Caco-2 (cell line): ENCODE results near the gene FNTB. TPM values are rescaled to one million over a fixed set of nuclear protein-coding genes. Genes with fewer than 3 reads are reported as not detected.

ENCODE experiments used
- BruUV-seq: library from RNA; stranded (reverse); fragments of 400-500 nt; replicated peaks from 2 replicates; lab custom pipeline; 2021; lab: Mats Ljungman, UMichigan
- CTCF ChIA-PET: fragments of 300-600 bp; sonication (Branson Sonifier 250); formaldehyde crosslinking; loops from one replicate; lab custom pipeline; 2022; ENCODE audit warnings: antibody characterized with exemption; lab: Charles Lee
- POLR2A ChIA-PET: fragments of 300-600 bp; sonication (Branson Sonifier 250); formaldehyde crosslinking; loops from one replicate; lab custom pipeline; 2022; ENCODE audit warnings: antibody characterized with exemption; lab: Charles Lee
- DNase-seq, 2 experiments: peaks; one replicate each; pipeline versions ENCODE4 v3.0.0 to v3.0.0-alpha.2; 2020 to 2022
- H3K27me3 ChIP-seq: replicated peaks from 2 replicates; pipeline ENCODE4 v1.6.0; 2011; ENCODE audit warnings: low read length; ENCODE audit not compliant: control insufficient read depth, insufficient read depth
- H3K36me3 ChIP-seq: 2 replicates; pipeline ENCODE4 v1.5.1; 2011; ENCODE audit warnings: low read length; ENCODE audit not compliant: control insufficient read depth, insufficient read depth
- H3K4me1 ChIP-seq: fragments of 250-450 bp; sonication (Bioruptor Pico); 2 replicates; pipeline ENCODE4 v1.5.1; 2020; ENCODE audit warnings: mild to moderate bottlenecking
- H3K4me3 ChIP-seq: 2 replicates; pipeline ENCODE4 v1.5.1; 2011; ENCODE audit warnings: low read depth, mild to moderate bottlenecking, control low read depth, low read length
- H3K9me3 ChIP-seq: fragments of 250-450 bp; sonication (Bioruptor Pico); 2 replicates; pipeline ENCODE4 v1.5.1; 2020; ENCODE audit warnings: mild to moderate bottlenecking, moderate library complexity
- H3K27ac Mint-ChIP-seq: one replicate; pipeline ENCODE4 v1.8.0; 2022; ENCODE audit warnings: mixed read lengths; ENCODE audit not compliant: unreplicated experiment
- H3K27me3 Mint-ChIP-seq: one replicate; pipeline ENCODE4 v1.8.0; 2022; ENCODE audit warnings: mixed read lengths; ENCODE audit not compliant: insufficient read depth, unreplicated experiment
- H3K36me3 Mint-ChIP-seq: one replicate; pipeline ENCODE4 v1.8.0; 2022; ENCODE audit warnings: mild to moderate bottlenecking, mixed read lengths; ENCODE audit not compliant: insufficient read depth, unreplicated experiment
- H3K4me1 Mint-ChIP-seq: one replicate; pipeline ENCODE4 v1.8.0; 2022; ENCODE audit warnings: low read depth, mixed read lengths; ENCODE audit not compliant: unreplicated experiment
- H3K4me3 Mint-ChIP-seq: one replicate; pipeline ENCODE4 v1.8.0; 2022; ENCODE audit warnings: mild to moderate bottlenecking, moderate library complexity, mixed read lengths; ENCODE audit not compliant: unreplicated experiment
- H3K9me3 Mint-ChIP-seq: one replicate; pipeline ENCODE4 v1.8.0; 2022; ENCODE audit warnings: mixed read lengths; ENCODE audit not compliant: unreplicated experiment
- CTCF ChIP-seq, 2 experiments: fragments of 200-600 bp in 1 of 2; IDR thresholded peaks; 1 replicate in 1 of 2; 2 replicates in 1 of 2; pipeline versions ENCODE4 v1.5.1 to v1.8.0; 2011 to 2022; ENCODE audit warnings: antibody characterized with exemption in 1 of 2, control low read depth in 1 of 2, inconsistent platforms in 1 of 2, low read depth in 1 of 2, low read length in 1 of 2, mild to moderate bottlenecking in 1 of 2, moderate library complexity in 1 of 2; ENCODE audit not compliant: insufficient read depth in 1 of 2, severe bottlenecking in 1 of 2, unreplicated experiment in 1 of 2
- intact Hi-C: fragments of 100-400 bp; cut with micrococcal nuclease; formaldehyde crosslinking; loops from one replicate; pipeline ENCODE4 v1.10.0; 2022; ENCODE audit not compliant: unreplicated experiment
- total RNA-seq: library from RNA; stranded (reverse); gene quantifications from 2 replicates; pipeline ENCODE4 v1.2.3, GENCODE V29; 2022

The FNTB gene
- total RNA-seq, 1 experiment from 2014 or later, result 21.2 TPM

DNA sequence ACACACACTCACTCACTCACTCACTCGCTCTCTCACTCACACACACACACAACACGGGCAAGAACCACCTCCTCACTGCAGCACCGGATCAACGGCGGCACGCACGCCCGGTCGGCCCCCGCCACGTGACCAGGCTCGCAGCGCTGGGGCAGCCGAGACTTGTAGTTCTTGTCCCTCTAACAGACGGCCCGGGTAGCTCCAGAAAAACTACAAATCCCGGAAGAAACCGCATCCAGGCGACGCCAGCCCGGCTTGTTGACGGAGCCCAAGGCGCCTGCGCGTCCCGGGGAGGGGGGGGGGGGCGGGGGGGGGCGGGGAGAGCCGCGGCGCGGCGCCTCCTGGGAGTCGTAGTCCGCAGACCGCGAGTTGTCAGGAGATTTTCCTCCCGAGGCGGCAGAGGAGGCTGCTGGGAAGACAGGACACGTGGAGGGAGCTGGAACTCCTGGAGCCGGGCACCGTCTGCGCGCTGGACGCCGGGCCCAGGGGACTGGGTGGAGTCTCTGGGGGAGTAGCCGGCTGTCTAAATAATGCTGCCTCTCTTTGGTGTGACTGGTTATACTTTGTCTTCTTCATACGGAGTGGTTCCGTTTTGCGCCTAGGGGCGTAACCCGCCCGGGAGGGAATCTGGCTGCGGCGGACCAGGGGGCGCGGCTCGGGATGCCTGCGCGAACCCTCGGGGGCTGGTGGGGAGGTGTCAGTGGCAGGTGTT, 115.9 kb downstream of the FNTB start, which contains the start of gene MAX:
MAX (minus strand) TSS at position 77 of the 709 bp plus-strand sequence. CDS start 178 bp downstream, outside the sequence.
- peaks cover 1% of the 10 kb centered on the region; the same call in 1 of the 2 replicates for H3K36me3 ChIP-seq
- no peaks in the 10 kb centered on the region for H3K4me1 ChIP-seq
- H3K4me3 Mint-ChIP-seq, result peak within 1 kb of the TSS; percentile 81
- POLR2A ChIA-PET, result interaction anchor here (0.7 to 1.9 kb wide), 6 partner anchors 90 to 470 kb away, joined by 3 to 15 read pairs (median 4); partner anchors contain the start of gene FNTB
- DNase-seq, result peak; percentile 98 to 99
- peaks cover 12% of the 10 kb centered on the region for H3K4me1 Mint-ChIP-seq
- peaks cover 21% of the 10 kb centered on the region for H3K36me3 Mint-ChIP-seq
- H3K9me3 Mint-ChIP-seq, result no peaks in the 10 kb centered on the region
- no peaks in the 10 kb centered on the region for H3K27me3 Mint-ChIP-seq
- CTCF ChIA-PET, result interaction anchor here (0.6 to 2.1 kb wide), 11 partner anchors 15 to 1927 kb away, joined by 3 to 9 read pairs (median 5); no protein-coding TSS in a partner anchor
- intact Hi-C loops, result loop anchor here (2.0 kb wide), 3 partner anchors 16 to 116 kb away; partner anchors contain the start of gene FNTB
- BruUV-seq, result no TSS peak
- H3K27ac Mint-ChIP-seq, result peak within 1 kb of the TSS; percentile 82
- H3K9me3 ChIP-seq, result no peaks in the 10 kb centered on the region
- no peaks in the 10 kb centered on the region for H3K27me3 ChIP-seq
- peak within 1 kb of the TSS; percentile 79 for H3K4me3 ChIP-seq
- TF ChIP-seq CTCF (IDR thresholded peaks at IDR 0.05; ENCODE audit: insufficient read depth in 1 of 2, low read depth in 1 of 2, low read length in 1 of 2, severe bottlenecking in 1 of 2, unreplicated experiment in 1 of 2), result no peak

DNA sequence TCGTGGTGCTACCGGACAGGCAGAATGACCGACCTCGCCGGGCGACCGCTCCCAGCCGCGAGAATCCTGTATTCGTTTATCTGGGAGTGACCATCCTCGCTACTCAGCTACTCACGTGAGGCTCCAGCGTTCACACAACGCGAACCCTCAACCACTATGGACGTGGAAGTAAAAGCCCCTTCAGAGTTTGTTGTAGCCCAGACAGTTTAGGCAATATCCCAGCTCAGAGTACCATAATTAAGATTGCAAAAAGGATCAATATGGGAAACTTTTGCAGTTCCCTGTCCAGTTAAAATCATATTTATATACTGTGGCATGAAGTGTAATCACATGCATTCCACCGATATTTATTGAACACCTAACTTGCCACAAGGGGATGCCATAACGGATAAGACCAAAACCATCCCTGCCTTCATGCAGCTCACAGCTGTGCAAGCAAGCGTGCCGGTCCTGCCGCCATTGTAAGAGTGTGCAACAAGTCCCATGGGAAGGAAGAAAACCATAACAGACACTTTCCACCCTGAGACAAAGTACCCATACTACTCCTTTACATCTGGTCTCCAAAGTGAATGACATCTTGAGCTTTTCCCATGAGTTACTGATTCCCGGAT, 116.6 kb downstream of the FNTB start:
- peak; percentile 56 for DNase-seq
- Mint-ChIP-seq H3K27me3 (no peaks in the 10 kb centered on the region), H3K9me3 (no peaks in the 10 kb centered on the region), H3K4me1 (peaks cover 12% of the 10 kb centered on the region), H3K36me3 (peaks cover 18% of the 10 kb centered on the region), H3K4me3 (peak overlapping the region; percentile 81), H3K27ac (peak overlapping the region; percentile 82)
- no peaks in the 10 kb centered on the region for H3K9me3 ChIP-seq
- peak overlapping the region; percentile 79 for H3K4me3 ChIP-seq
- peak in 1 of 2 experiments; percentile 29 for TF ChIP-seq CTCF (IDR thresholded peaks at IDR 0.05; ENCODE audit: insufficient read depth in 1 of 2, low read depth in 1 of 2, low read length in 1 of 2, severe bottlenecking in 1 of 2, unreplicated experiment in 1 of 2)
- TSS peak; percentile 94 for BruUV-seq
- ChIA-PET POLR2A (interaction anchor here (0.7 to 1.9 kb wide), 5 partner anchors 90 to 232 kb away, joined by 3 to 15 read pairs (median 5); partner anchors contain the start of gene FNTB), CTCF (interaction anchor here (0.7 to 2.1 kb wide), 8 partner anchors 15 to 553 kb away, joined by 3 to 9 read pairs (median 4); no protein-coding TSS in a partner anchor)
- H3K36me3 ChIP-seq, result no peaks in the 10 kb centered on the region; the same call in 1 of the 2 replicates
- intact Hi-C loops, result loop anchor here (2.0 kb wide), 3 partner anchors 16 to 116 kb away; partner anchors contain the start of gene FNTB
- H3K4me1 ChIP-seq, result no peaks in the 10 kb centered on the region
- no peaks in the 10 kb centered on the region for H3K27me3 ChIP-seq

DNA sequence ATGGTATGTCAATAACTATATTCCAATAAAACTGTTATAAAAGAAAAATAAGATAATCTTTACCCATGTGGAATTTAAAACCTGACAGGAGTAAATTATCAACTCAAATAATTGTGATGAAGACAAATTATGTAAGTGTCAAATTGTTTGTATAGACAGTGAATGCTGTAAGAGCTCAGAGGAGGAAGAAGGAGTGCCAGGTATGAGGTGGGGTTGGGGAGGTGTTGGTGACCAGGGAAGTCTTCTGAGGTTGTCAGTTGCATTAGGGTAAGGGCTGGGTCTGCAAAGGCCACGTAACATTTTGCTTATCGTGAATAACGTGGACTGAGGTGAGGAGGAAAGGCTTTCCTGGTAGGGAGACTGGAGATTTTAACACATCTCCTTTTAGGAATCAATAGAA, 118.1 kb downstream of the FNTB start:
- ChIA-PET CTCF (no interaction called here), POLR2A (no interaction called here)
- Histone ChIP-seq H3K4me1 (no peaks in the 10 kb centered on the region), H3K4me3 (no peak overlapping the region), H3K9me3 (no peaks in the 10 kb centered on the region), H3K36me3 (no peaks in the 10 kb centered on the region; the same call in 1 of the 2 replicates), H3K27me3 (no peaks in the 10 kb centered on the region)
- intact Hi-C loops, result no loop called here
- no peak for DNase-seq
- no TSS peak for BruUV-seq
- H3K4me3 Mint-ChIP-seq, result no peak overlapping the region
- H3K27me3 Mint-ChIP-seq, result no peaks in the 10 kb centered on the region
- H3K36me3 Mint-ChIP-seq, result peaks cover 16% of the 10 kb centered on the region
- H3K4me1 Mint-ChIP-seq, result peaks cover 12% of the 10 kb centered on the region
- H3K27ac Mint-ChIP-seq, result no peak overlapping the region
- no peaks in the 10 kb centered on the region for H3K9me3 Mint-ChIP-seq
- TF ChIP-seq CTCF (IDR thresholded peaks at IDR 0.05; ENCODE audit: insufficient read depth in 1 of 2, low read depth in 1 of 2, low read length in 1 of 2, severe bottlenecking in 1 of 2, unreplicated experiment in 1 of 2), result no peak
